B cell (primary cell): ENCODE data around the gene USP53. TPM values are rescaled to one million over a fixed set of nuclear protein-coding genes. Genes with fewer than 3 reads are reported as not detected.

Experiments
- ATAC-seq: fragments of 200-7000 bp; cut with Tn5 transposase; one replicate; pipeline ENCODE4 v1.10.0; 2021; ENCODE audit warnings: low read depth, mild to moderate bottlenecking, moderate number of reproducible peaks, moderate library complexity
- CTCF ChIA-PET: fragments of 350-600 bp; sonication (Branson Sonifier 250); formaldehyde crosslinking; loops from one replicate; lab custom pipeline; 2021; ENCODE audit warnings: antibody characterized with exemption, inconsistent platforms; lab: Charles Lee
- POLR2A ChIA-PET: fragments of 350-600 bp; sonication (Branson Sonifier 250); formaldehyde crosslinking; loops from one replicate; lab custom pipeline; 2021; ENCODE audit warnings: antibody characterized with exemption; lab: Charles Lee
- DNase-seq: peaks from one replicate; pipeline ENCODE4 v3.0.0; 2013
- H2AFZ ChIP-seq: 2 replicates; pipeline ENCODE4 v1.6.1; 2012; ENCODE audit warnings: mild to moderate bottlenecking, low read depth, low read length; ENCODE audit not compliant: insufficient read depth, poor library complexity, severe bottlenecking
- H3K27ac ChIP-seq, 2 donors: 1 replicate in 1 of 2; 2 replicates in 1 of 2; pipeline ENCODE4 v1.5.1; 2012 to 2013; ENCODE audit warnings: low read length in 2 of 2, mild to moderate bottlenecking in 2 of 2, moderate library complexity in 1 of 2
- H3K27me3 ChIP-seq, 4 experiments: fragments of 200-600 bp in 1 of 4; sonication (generic) in 1 of 4; replicated peaks in 1 of 4; 1 replicate in 2 of 4; 2 replicates in 2 of 4; pipeline versions ENCODE4 v1.6.1 to v1.7.0; 2013 to 2016; ENCODE audit warnings: low read length in 3 of 4, mild to moderate bottlenecking in 2 of 4, mixed read lengths in 1 of 4, moderate library complexity in 1 of 4; ENCODE audit not compliant: insufficient read depth in 4 of 4, control insufficient read depth in 3 of 4; ENCODE audit errors: control extremely low read depth in 1 of 4
- H3K36me3 ChIP-seq, 2 experiments: replicated peaks in 1 of 2; 1 replicate in 1 of 2; 2 replicates in 1 of 2; pipeline versions ENCODE4 v1.6.1 to v1.7.1; 2013; ENCODE audit warnings: low read length in 1 of 2; ENCODE audit not compliant: insufficient read depth in 2 of 2, control insufficient read depth in 1 of 2; ENCODE audit errors: control extremely low read depth in 1 of 2, extremely low read depth in 1 of 2
- H3K4me1 ChIP-seq, 2 donors: fragments of 200-600 bp in 1 of 2; sonication (generic) in 1 of 2; 1 replicate in 1 of 2; 2 replicates in 1 of 2; pipeline versions ENCODE4 v1.5.1 to v1.6.1; 2013 to 2017; ENCODE audit warnings: low read length in 2 of 2; ENCODE audit not compliant: control insufficient read depth in 2 of 2, insufficient read depth in 2 of 2
- H3K4me2 ChIP-seq: replicated peaks from 2 replicates; pipeline ENCODE3; 2012; ENCODE audit warnings: mild to moderate bottlenecking, low read depth, low read length; ENCODE audit not compliant: poor library complexity, severe bottlenecking
- H3K4me3 ChIP-seq, 5 experiments: fragments of 200-600 bp in 1 of 5; sonication (generic) in 1 of 5; 1 replicate in 3 of 5; 2 replicates in 2 of 5; pipeline versions ENCODE4 v1.5.1 to v1.7.0; 2011 to 2016; ENCODE audit warnings: low read length in 4 of 5, mild to moderate bottlenecking in 4 of 5, low read depth in 2 of 5, control low read depth in 1 of 5, moderate library complexity in 1 of 5; ENCODE audit not compliant: insufficient read depth in 1 of 5; ENCODE audit errors: control extremely low read depth in 1 of 5, extremely low read depth in 1 of 5
- H3K79me2 ChIP-seq: fragments of 200-600 bp; sonication (generic); one replicate; pipeline ENCODE4 v1.6.0; 2016; ENCODE audit warnings: low read length; ENCODE audit not compliant: control insufficient read depth, insufficient read depth
- H3K9ac ChIP-seq: fragments of 200-600 bp; sonication (generic); 2 replicates; pipeline ENCODE4 v1.6.1; 2017; ENCODE audit warnings: mild to moderate bottlenecking, low read length, moderate library complexity
- H3K9me3 ChIP-seq, 3 donors: one replicate each; pipeline versions ENCODE4 v1.6.1 to v1.7.1; 2013; ENCODE audit warnings: low read length in 2 of 3; ENCODE audit not compliant: control insufficient read depth in 2 of 3, insufficient read depth in 1 of 3; ENCODE audit errors: control extremely low read depth in 1 of 3
- H4K20me1 ChIP-seq: 2 replicates; pipeline ENCODE4 v1.6.0; 2012; ENCODE audit warnings: mild to moderate bottlenecking, low read length; ENCODE audit not compliant: insufficient read depth, control insufficient read depth, poor library complexity, severe bottlenecking
- H3K27ac Mint-ChIP-seq: one replicate; pipeline ENCODE4 v1.8.0; 2021; ENCODE audit warnings: mixed read lengths
- H3K27me3 Mint-ChIP-seq: one replicate; pipeline ENCODE4 v1.8.0; 2021; ENCODE audit warnings: mixed read lengths
- H3K4me1 Mint-ChIP-seq: one replicate; pipeline ENCODE4 v1.8.0; 2021; ENCODE audit warnings: mixed read lengths
- H3K4me3 Mint-ChIP-seq: one replicate; pipeline ENCODE4 v1.8.0; 2021; ENCODE audit warnings: mixed read lengths
- H3K9me3 Mint-ChIP-seq: one replicate; pipeline ENCODE4 v1.8.0; 2022; ENCODE audit warnings: mixed read lengths; ENCODE audit not compliant: insufficient read depth
- EZH2 ChIP-seq: IDR thresholded peaks from 2 replicates; pipeline ENCODE4 v1.6.1; 2012; ENCODE audit warnings: borderline replicate concordance, low read depth, mild to moderate bottlenecking, moderate library complexity, low read length; ENCODE audit not compliant: insufficient read depth, poor library complexity, severe bottlenecking
- WGBS: methylation state at CpG from one replicate; pipeline ENCODE4 v1.1.5; 2013; ENCODE audit warnings: missing lambda C conversion rate; ENCODE audit not compliant: insufficient coverage; 5-methylcytosine and 5-hydroxymethylcytosine counted together
- intact Hi-C: fragments of 100-400 bp; cut with micrococcal nuclease; formaldehyde crosslinking; loops from one replicate; pipeline ENCODE4 v1.10.0; 2022
- polyA plus RNA-seq: library from polyadenylated mRNA; depleted of rRNA; stranded (reverse); fragments of >200 nt; gene quantifications from 2 replicates; pipeline ENCODE4 v1.2.3, GENCODE V29; 2012
- total RNA-seq, 2 donors: library from RNA; stranded (reverse); fragments of 120-200 nt in 1 of 2; gene quantifications; 1 replicate in 1 of 2; 2 replicates in 1 of 2; pipeline versions ENCODE4 v1.2.3 to v1.2.4, GENCODE V29; 2013 to 2022
- TF ChIP-seq, protein P1 (sequence below): fragments of 200-600 bp; IDR thresholded peaks from one replicate; pipeline ENCODE4 v1.8.0; 2022; ENCODE audit warnings: antibody characterized with exemption, mild to moderate bottlenecking

Gene USP53
- total and polyA plus RNA-seq, 2 donors (not counting 1 experiment from before 2014, with no cell fraction given), result 12.9 to 45.0 TPM

DNA sequence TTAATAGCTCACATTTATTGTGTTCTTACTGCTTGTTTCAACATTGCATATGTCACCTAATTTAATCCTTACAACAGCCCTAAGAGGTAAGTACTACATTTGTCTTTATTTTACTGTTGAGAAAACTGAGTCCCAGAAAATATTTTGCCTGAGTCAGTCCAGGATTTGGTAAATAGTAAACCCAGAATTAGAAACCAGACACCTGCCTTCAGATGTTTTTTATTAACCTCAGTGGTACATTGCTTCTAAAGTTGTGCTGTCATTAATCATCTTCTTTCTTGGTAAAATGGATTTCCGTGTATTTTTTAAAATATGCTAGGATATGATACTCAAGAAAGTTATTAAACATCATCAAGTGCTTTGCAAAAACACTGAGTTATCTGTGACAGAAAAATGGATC is 31.4 kb downstream of the USP53 start:
- Histone ChIP-seq H4K20me1 (no peaks in the 10 kb centered on the region), H3K9me3 (no peaks in the 10 kb centered on the region), H3K4me1 (peaks cover 5 to 6% of the 10 kb centered on the region in 2 donors), H3K79me2 (no peaks in the 10 kb centered on the region), H3K4me2 (no peak overlapping the region), H3K27me3 (no peaks in the 10 kb centered on the region), H3K9ac (no peak overlapping the region), H3K27ac (no peak overlapping the region), H3K4me3 (no peak overlapping the region), H3K36me3 (no peaks in the 10 kb centered on the region), H2AFZ (no peak overlapping the region)
- TF ChIP-seq, protein P1, sequence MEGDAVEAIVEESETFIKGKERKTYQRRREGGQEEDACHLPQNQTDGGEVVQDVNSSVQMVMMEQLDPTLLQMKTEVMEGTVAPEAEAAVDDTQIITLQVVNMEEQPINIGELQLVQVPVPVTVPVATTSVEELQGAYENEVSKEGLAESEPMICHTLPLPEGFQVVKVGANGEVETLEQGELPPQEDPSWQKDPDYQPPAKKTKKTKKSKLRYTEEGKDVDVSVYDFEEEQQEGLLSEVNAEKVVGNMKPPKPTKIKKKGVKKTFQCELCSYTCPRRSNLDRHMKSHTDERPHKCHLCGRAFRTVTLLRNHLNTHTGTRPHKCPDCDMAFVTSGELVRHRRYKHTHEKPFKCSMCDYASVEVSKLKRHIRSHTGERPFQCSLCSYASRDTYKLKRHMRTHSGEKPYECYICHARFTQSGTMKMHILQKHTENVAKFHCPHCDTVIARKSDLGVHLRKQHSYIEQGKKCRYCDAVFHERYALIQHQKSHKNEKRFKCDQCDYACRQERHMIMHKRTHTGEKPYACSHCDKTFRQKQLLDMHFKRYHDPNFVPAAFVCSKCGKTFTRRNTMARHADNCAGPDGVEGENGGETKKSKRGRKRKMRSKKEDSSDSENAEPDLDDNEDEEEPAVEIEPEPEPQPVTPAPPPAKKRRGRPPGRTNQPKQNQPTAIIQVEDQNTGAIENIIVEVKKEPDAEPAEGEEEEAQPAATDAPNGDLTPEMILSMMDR, result no peak
- no peak for TF ChIP-seq EZH2
- POLR2A ChIA-PET, result no interaction called here
- WGBS, result no CpG with 5 or more reads among the region's 1 CpG
- no peak for ATAC-seq
- DNase-seq, result no peak
- CTCF ChIA-PET, result no interaction called here
- intact Hi-C loops, result no loop called here
- Mint-ChIP-seq H3K4me3 (no peak overlapping the region), H3K4me1 (peaks cover 14% of the 10 kb centered on the region), H3K9me3 (no peaks in the 10 kb centered on the region), H3K27ac (no peak overlapping the region), H3K27me3 (no peaks in the 10 kb centered on the region)

DNA sequence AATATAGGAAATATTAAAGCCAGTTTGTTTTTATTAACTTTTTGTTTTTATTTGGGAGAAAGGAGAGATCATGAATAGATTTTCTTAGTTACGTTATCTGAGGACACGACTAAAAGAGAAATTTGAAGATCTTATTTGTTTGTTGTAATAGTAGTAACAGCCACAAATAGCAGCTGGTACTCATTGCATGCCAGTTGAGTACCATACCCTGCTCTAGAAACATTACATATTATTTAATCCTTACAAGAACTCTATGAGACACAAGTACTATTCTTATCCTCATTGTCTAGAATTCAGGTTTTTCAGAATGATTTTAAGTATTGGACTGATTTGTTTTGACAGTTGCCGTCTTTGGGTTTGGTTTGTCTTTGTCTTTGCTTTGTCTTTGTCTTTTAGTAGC is 31.8 kb downstream of the USP53 start:
- Mint-ChIP-seq H3K27me3 (no peaks in the 10 kb centered on the region), H3K4me1 (peaks cover 14% of the 10 kb centered on the region), H3K27ac (no peak overlapping the region), H3K9me3 (no peaks in the 10 kb centered on the region), H3K4me3 (no peak overlapping the region)
- TF ChIP-seq, protein P1, result no peak
- TF ChIP-seq EZH2, result no peak
- H4K20me1 ChIP-seq, result no peaks in the 10 kb centered on the region
- CTCF ChIA-PET, result no interaction called here
- no peak overlapping the region for H3K4me2 ChIP-seq
- intact Hi-C loops, result no loop called here
- ATAC-seq, result no peak
- H3K9me3 ChIP-seq, result no peaks in the 10 kb centered on the region
- no peaks in the 10 kb centered on the region for H3K79me2 ChIP-seq
- no peak overlapping the region for H3K27ac ChIP-seq
- no peak overlapping the region for H2AFZ ChIP-seq
- POLR2A ChIA-PET, result no interaction called here
- WGBS, result no CpG with 5 or more reads among the region's 3 CpGs
- no peak overlapping the region for H3K4me3 ChIP-seq
- no peak for DNase-seq
- no peaks in the 10 kb centered on the region for H3K27me3 ChIP-seq
- no peaks in the 10 kb centered on the region for H3K36me3 ChIP-seq
- no peak overlapping the region for H3K9ac ChIP-seq
- peaks cover 5 to 6% of the 10 kb centered on the region in 2 donors for H3K4me1 ChIP-seq
